ENCODE results near the gene RBMY1B.
"Not testable (repeated sequence)": the region's sequence is repeated elsewhere in the genome, so short reads cannot be mapped to it uniquely, and the experiment has no call there.

RBMY1B gene

DNA sequence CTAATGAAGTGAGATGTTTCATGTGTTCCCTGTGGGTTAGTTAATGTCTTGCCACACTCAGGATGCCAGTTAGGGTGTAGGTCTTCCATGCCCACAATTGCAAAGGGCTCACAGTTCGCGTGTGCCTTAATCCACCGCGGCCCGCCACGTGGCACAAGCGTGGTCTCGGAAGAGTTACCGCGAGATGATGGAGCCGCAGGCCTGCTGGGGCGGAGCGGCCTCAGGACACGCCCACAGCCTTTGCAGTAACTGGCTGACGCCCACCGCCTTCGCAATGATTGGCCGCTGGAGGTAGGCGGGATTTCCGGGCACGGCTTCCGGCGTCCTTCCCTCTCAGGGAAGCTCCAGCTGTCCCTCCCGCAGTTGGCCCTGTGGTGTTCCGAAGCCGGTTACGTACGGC lies at the start of gene RBMY1B:
RBMY1B (plus strand) TSS at position 301 of the 400 bp plus-strand sequence. CDS start 2,013 bp downstream, outside the sequence.
- not testable (repeated sequence) for DNase-seq (ENCODE audit: low spot score)

DNA sequence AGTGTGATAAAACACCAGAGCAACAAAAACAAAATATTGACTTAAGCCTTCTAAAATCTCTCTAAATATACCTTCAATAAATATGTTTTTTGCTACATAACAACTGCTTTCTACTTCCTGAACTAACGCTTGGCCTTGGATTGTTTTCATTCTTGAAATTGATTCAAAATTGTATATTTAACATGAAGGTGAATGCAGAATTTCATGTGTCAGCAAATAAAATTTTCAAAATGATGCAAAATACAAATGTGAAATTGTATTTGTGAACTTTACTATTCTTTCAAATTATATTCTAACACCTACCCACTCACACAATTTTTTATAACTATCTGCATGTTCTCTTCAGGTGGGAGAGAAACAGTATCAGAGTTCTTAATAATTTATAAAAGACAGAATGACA lies 48.2 kb upstream of the RBMY1B start:
- not testable (repeated sequence) for DNase-seq (ENCODE audit: low spot score)

- no peak for DNase-seq (ENCODE audit: low spot score)
Measured at GRCh38 chrY:21482967-21483366, 28.2 kb upstream of the RBMY1B start.

DNA sequence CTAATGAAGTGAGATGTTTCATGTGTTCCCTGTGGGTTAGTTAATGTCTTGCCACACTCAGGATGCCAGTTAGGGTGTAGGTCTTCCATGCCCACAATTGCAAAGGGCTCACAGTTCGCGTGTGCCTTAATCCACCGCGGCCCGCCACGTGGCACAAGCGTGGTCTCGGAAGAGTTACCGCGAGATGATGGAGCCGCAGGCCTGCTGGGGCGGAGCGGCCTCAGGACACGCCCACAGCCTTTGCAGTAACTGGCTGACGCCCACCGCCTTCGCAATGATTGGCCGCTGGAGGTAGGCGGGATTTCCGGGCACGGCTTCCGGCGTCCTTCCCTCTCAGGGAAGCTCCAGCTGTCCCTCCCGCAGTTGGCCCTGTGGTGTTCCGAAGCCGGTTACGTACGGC lies 23.4 kb downstream of the RBMY1B start, which contains the start of gene RBMY1A1:
RBMY1A1 (plus strand) TSS at position 301 of the 400 bp plus-strand sequence. CDS start 2,013 bp downstream, outside the sequence.
- DNase-seq (ENCODE audit: low spot score), result not testable (repeated sequence)

GRCh38 chrY:21559316-21559984 lies 48.3 kb downstream of the RBMY1B start:
- DNase-seq (ENCODE audit: low spot score), result not testable (repeated sequence)

Measured in globus pallidus (tissue), 1 donor.